ENCODE measurements around the gene KLHL24.
"Not testable (repeated sequence)": the region's sequence is repeated elsewhere in the genome, so short reads cannot be mapped to it uniquely, and the experiment has no call there.

Gene KLHL24

GRCh38 chr3:183635107-183635430 lies 354 bp upstream of the KLHL24 start:
- no peak for DNase-seq

DNA sequence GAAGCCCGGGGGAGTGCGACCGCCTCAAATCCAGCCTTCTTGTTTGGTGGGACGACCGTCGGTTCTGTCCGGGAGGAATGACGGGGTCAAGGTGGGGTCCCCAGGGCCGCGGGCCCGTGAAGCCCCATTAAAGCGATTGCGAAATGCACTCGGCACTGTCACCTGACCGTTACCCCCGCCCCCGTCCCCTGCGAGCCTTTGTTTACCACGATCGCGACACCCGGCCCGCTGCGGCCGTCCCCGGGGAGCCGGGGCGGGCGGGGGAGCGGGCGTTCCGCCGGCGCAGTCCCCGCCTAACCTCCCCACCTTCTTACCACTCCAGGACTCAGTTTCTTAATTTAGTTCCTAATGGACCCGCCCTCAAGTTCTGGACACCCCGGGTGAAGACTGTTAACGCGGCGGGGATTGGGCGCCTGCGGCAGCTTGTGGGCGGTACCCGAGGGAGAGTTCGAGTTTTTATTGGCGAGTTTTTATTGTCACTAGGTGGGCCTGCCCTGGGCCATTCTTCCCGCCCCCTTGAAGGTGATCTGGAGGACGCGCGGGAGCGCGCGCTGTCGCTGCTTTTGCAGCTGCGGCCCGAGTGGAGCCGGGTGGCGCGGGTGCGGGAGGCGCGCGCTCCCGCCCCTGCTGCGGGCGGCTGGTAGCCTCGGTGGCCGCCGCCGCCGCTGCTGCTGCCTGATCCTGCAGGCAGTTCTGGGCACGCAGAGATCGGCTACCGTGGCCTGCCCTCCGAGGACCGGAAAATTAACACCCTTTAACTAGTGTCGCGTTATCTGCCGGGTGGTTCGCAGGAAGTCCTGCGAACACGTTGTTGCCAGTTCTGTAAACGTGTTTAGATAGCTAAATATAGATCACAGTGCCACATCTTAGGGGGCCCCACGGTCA lies 1.0 kb downstream of the KLHL24 start:
- DNase-seq: peak; percentile 83 to 95 (median 89)

GRCh38 chr3:183637106-183637486 lies 1.7 kb downstream of the KLHL24 start:
- no peak for DNase-seq

DNA sequence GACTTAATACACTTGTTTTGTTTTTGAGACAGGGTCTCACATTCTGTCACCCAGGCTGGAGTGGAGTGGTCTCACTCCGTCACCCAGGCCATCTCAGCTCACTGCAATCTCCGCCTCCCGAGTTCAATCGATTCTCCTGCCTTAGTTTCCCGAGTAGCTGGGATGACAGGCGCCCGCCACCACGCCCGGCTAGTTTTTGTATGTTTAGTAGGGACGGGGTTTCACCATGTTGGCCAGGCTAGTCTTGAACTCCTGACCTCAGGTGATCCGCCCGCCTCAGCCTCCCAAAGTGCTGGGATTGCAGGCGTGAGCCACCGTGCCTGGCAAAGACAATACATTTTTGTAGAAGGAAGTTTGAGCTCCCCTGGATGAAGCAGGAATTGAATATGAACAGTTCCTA lies 2.2 kb downstream of the KLHL24 start:
- not testable (repeated sequence) for DNase-seq

DNA sequence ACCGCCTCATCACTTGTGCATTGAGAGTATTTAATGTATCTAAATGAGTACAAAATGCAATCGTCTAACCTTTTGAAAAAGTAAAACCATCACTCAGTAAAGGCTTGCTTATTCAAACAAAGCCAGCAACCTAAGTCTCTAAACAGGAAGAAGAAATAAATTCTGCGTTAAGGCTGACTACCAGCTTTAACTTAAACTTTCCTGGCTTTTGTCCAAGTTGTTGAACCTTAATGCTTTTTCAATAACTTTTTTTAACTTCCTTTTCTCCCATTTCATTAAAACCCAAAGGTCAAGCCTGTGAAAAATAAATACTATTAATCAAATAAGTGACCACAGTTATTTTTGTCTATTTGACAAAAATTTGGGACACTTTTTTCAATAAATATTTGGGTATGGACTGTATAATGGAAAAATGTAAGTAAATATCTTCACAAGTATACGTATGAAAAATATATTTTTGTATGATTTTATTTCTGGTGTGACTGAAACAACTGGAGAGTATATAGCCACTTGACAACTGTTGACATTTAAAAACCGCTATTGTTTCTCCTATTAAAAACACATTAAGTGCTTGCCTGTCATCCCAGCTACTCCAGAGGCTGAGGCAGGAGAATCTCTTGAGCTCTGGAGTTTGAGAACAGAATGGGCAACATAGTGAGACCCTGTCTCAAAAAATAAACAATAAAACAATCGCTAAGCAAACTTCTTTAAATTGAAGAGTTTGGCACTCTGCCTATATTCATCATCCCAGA lies 2.9 kb downstream of the KLHL24 start:
- DNase-seq: no peak

- not testable (repeated sequence) for DNase-seq
Observed at GRCh38 chr3:183640635-183641034, 5.2 kb downstream of the KLHL24 start.

DNA sequence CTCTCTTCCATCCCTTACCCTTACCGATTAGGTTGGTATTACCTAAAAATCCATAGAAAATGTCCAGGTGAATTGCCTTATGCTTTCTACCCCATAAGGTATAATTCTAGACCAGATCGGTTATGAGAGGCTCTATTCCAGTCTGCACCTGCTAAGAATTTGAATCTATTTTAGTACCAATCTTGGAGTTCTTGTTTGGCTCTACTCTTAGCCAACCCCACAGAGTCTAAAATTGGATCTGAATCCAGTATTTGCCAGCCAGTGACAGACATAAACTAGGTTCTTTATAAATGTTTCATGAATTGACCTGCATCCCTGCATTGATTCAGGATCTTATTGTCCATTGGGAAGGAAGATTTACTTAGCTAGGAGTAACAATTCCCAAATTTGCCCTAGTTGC lies 6.5 kb downstream of the KLHL24 start:
- no peak for DNase-seq

GRCh38 chr3:183644244-183644643 lies 8.8 kb downstream of the KLHL24 start:
- DNase-seq: no peak

DNA sequence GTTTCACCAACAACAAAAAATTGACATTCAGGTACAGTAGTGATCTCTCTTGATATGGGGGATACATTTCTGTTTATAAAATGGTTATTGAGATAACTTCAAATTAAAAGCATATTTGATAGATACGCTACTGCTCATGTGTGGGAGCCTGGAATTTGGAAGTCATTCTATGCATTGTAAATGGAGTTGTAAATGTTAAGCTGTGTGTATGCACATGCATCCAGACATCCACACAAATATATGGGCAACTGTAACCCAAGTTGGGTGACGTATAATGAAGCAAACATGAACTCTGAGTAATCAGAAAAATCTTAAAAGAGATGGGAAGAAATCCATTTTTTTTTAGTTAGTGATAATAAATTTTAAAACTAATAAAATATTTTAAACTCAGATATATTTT lies 9.8 kb downstream of the KLHL24 start:
- no peak for DNase-seq

GRCh38 chr3:183650554-183650953 lies 15.1 kb downstream of the KLHL24 start:
- no peak for DNase-seq

GRCh38 chr3:183653209-183654064 lies 18.0 kb downstream of the KLHL24 start:
- no peak for DNase-seq

DNA sequence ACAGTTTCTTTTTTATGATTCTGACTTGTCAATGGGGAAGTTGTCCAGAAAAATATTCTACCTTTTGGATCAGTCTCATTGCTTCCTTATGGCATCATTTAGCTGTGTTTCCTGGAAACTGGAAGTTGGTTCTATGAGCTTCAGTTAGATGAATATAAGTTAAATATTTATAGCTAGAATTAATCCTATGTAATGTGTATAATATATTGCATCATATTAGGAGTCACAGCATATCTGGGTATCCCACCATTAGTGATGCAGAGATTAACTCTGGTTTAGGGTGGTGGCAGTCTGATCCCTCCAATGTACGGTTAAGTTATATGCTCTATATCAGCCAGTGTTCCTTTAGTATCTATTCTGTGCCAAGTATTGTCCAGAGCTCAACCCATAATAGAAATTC lies 19.3 kb downstream of the KLHL24 start:
- DNase-seq: no peak

- no peak for DNase-seq
Observed at GRCh38 chr3:183662099-183662498, 26.7 kb downstream of the KLHL24 start.

GRCh38 chr3:183664913-183665381 lies 29.5 kb downstream of the KLHL24 start:
- no peak for DNase-seq

DNA sequence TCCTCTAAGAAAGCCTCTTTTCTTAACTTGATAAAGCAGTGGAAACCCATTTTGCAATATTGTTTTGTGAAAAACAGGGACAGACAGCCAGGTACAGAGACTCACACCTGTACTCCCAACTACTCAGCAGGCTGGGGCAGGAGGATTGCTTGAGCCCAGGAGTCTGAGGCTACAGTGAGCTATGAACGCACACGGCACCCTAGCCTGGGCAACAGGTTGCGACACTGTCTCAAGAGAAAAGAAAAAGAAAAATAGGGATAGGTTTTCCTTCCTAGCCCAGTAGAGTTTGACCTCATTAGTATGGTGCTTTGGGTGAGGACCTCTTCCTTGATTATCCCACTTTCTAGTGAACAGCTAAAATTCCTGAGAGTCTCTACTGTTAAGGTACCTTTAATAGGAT lies 44.6 kb downstream of the KLHL24 start:
- no peak for DNase-seq

- DNase-seq: no peak
Observed at GRCh38 chr3:183687705-183688104, 52.3 kb downstream of the KLHL24 start.

- no peak for DNase-seq
Observed at GRCh38 chr3:183688874-183689273, 53.5 kb downstream of the KLHL24 start.

GRCh38 chr3:183689621-183690020 lies 54.2 kb downstream of the KLHL24 start:
- not testable (repeated sequence) for DNase-seq

DNA sequence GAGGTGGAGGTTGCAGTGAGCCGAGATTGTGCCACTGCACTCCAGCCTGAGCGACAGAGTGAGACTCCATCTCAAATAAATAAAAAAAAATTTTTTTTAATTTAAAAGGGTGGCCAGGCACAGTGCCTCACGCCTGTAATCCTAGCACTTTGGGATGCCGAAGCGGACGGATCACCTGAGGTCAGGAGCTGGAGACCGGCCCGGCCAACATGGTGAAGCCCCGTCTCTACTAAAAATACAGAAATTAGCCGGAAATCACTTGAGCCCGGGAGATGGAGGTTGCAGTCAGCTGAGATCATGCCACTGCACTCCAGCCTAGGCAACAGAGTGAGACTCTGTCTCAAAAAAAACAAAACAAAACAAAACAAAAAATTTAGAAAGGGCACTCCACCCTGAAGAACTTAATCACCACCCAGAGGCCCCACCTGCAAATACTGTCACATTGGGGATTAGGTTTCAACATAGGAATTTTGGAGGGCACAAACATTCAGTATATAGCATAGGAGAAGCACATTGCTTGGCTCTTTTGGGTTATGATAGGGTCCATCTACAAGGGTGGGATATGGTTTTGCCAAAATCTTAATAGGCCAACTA lies 55.1 kb downstream of the KLHL24 start:
- DNase-seq: no peak

DNA sequence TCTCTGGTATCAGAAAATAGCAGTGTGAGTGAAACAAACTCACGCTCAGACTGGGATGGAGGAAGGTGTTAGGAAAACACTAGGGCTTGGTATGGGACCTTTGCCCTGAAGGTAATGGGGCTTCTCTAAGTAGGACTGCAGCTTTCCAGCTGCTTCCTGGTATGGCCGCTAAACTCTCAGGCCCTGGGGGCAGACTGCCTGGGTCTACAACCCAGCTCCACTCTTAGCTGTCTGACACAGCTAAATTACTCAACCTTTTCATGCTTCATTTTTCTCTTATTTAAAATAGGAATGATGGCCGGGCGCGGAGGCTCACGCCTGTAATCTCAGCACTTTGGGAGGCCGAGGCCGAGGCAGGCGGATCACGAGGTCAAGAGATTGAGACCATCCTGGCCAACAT lies 57.0 kb downstream of the KLHL24 start:
- DNase-seq: no peak

GRCh38 chr3:183695569-183696364 lies 60.3 kb downstream of the KLHL24 start:
- no peak for DNase-seq

DNA sequence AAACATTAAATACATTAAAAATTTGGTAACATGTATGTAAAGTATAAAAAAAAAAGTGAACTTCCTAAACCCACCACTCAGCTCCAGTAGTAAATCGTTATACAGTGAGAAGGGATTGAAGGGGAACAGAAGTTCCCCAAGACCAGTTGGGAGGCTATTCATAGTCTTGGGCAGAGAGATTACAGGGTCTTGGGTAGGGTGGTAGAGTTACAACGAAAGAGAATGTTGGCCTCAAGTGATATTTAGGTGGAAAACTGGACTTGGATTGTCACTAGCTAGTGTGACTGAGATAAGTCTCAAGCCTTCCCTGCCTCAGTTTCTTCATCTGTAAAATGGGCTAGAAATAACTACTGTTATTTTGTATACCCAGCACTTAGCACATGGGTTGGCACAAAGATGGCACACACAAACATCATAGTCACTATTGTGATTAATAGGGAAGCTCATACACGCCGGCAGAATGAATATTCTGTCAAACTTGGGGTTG lies 61.7 kb downstream of the KLHL24 start:
- DNase-seq: peak in 1 of 5 donors; percentile 4
